H9 (cell line): ENCODE measurements around the gene SH3PXD2B. TPM values are rescaled to one million over a fixed set of nuclear protein-coding genes. Genes with fewer than 3 reads are reported as not detected.

Experiments used
- DNase-seq: peaks from one replicate; pipeline ENCODE4 v3.0.0-alpha.2; 2017
- H2AFZ ChIP-seq: one replicate; pipeline ENCODE4 v1.6.1; 2013; ENCODE audit warnings: mild to moderate bottlenecking, low read length, control low read depth, moderate library complexity
- H2AK5ac ChIP-seq: 2 replicates; pipeline ENCODE4 v1.6.1; 2013; ENCODE audit warnings: low read length, control low read depth, mixed read lengths; ENCODE audit not compliant: insufficient read length
- H2BK120ac ChIP-seq: one replicate; pipeline ENCODE4 v1.6.1; 2013; ENCODE audit warnings: low read depth, mild to moderate bottlenecking, low read length, control low read depth, inconsistent platforms; ENCODE audit not compliant: poor library complexity, severe bottlenecking
- H2BK12ac ChIP-seq: 2 replicates; pipeline ENCODE4 v1.6.1; 2013; ENCODE audit warnings: low read length, control low read depth, mixed read lengths, low read depth; ENCODE audit not compliant: insufficient read length
- H2BK15ac ChIP-seq: 2 replicates; pipeline ENCODE4 v1.6.1; 2013; ENCODE audit warnings: low read depth, low read length, control low read depth
- H2BK20ac ChIP-seq: one replicate; pipeline ENCODE4 v1.6.1; 2013; ENCODE audit warnings: low read depth, mild to moderate bottlenecking, low read length, control low read depth, inconsistent platforms; ENCODE audit not compliant: poor library complexity, severe bottlenecking
- H2BK5ac ChIP-seq: 2 replicates; pipeline ENCODE4 v1.6.1; 2013; ENCODE audit warnings: low read length, control low read depth, mixed read lengths; ENCODE audit not compliant: insufficient read length
- H3K14ac ChIP-seq: 2 replicates; pipeline ENCODE4 v1.6.1; 2013; ENCODE audit warnings: low read length, control low read depth; ENCODE audit not compliant: insufficient read depth
- H3K18ac ChIP-seq: 2 replicates; pipeline ENCODE4 v1.6.1; 2013; ENCODE audit warnings: low read depth, mild to moderate bottlenecking, mixed read lengths, low read length, control low read depth; ENCODE audit not compliant: insufficient read length
- H3K23ac ChIP-seq: 2 replicates; pipeline ENCODE4 v1.6.1; 2013; ENCODE audit warnings: low read length, control low read depth, mixed read lengths, low read depth; ENCODE audit not compliant: insufficient read length
- H3K23me2 ChIP-seq: 2 replicates; pipeline ENCODE4 v1.6.1; 2013; ENCODE audit warnings: low read depth, mild to moderate bottlenecking, mixed read lengths, low read length, control low read depth; ENCODE audit not compliant: insufficient read length, poor library complexity, severe bottlenecking
- H3K27ac ChIP-seq: 2 replicates; pipeline ENCODE4 v1.5.1; 2013; ENCODE audit warnings: low read length, control low read depth, mixed read lengths, low read depth; ENCODE audit not compliant: insufficient read length
- H3K27me3 ChIP-seq: 2 replicates; pipeline ENCODE4 v1.6.1; 2013; ENCODE audit warnings: low read length, control low read depth, inconsistent platforms; ENCODE audit not compliant: insufficient read depth
- H3K4ac ChIP-seq: 2 replicates; pipeline ENCODE4 v1.6.1; 2013; ENCODE audit warnings: low read depth, mild to moderate bottlenecking, control low read depth, inconsistent platforms, low read length, moderate library complexity
- H3K4me1 ChIP-seq: 2 replicates; pipeline ENCODE4 v1.6.1; 2013; ENCODE audit warnings: low read length, control low read depth, inconsistent platforms; ENCODE audit not compliant: insufficient read depth
- H3K4me2 ChIP-seq: 2 replicates; pipeline ENCODE4 v1.6.1; 2013; ENCODE audit warnings: low read length, control low read depth, mixed read lengths; ENCODE audit not compliant: insufficient read length, insufficient read depth
- H3K56ac ChIP-seq: 2 replicates; pipeline ENCODE4 v1.6.1; 2013; ENCODE audit warnings: low read depth, mild to moderate bottlenecking, mixed read lengths, low read length, control low read depth; ENCODE audit not compliant: insufficient read length
- H3K79me1 ChIP-seq: 2 replicates; pipeline ENCODE4 v1.6.1; 2013; ENCODE audit warnings: low read depth, mild to moderate bottlenecking, moderate library complexity, low read length, control low read depth, inconsistent platforms; ENCODE audit not compliant: insufficient read depth, poor library complexity, severe bottlenecking
- H3K79me2 ChIP-seq: 2 replicates; pipeline ENCODE4 v1.6.1; 2013; ENCODE audit warnings: low read length, control low read depth, inconsistent platforms; ENCODE audit not compliant: insufficient read depth
- H3K9ac ChIP-seq: 2 replicates; pipeline ENCODE4 v1.6.1; 2013; ENCODE audit warnings: low read length, control low read depth, mixed read lengths; ENCODE audit not compliant: insufficient read length; ENCODE audit errors: extremely low read depth
- H3K9me3 ChIP-seq: one replicate; pipeline ENCODE4 v1.6.1; 2013; ENCODE audit warnings: low read depth, low read length, inconsistent platforms; ENCODE audit not compliant: control insufficient read depth
- H3T11ph ChIP-seq: one replicate; pipeline ENCODE4 v1.6.1; 2013; ENCODE audit warnings: mild to moderate bottlenecking, low read length, control low read depth, inconsistent platforms
- H4K20me1 ChIP-seq: one replicate; pipeline ENCODE4 v1.6.1; 2013; ENCODE audit not compliant: control insufficient read depth, insufficient read length, insufficient read depth
- H4K5ac ChIP-seq: 2 replicates; pipeline ENCODE4 v1.6.1; 2013; ENCODE audit warnings: low read depth, mild to moderate bottlenecking, mixed read lengths, low read length, control low read depth; ENCODE audit not compliant: insufficient read length
- H4K8ac ChIP-seq: replicated peaks from 2 replicates; pipeline ENCODE4 v1.6.1; 2013; ENCODE audit warnings: low read length, control low read depth, mixed read lengths, low read depth; ENCODE audit not compliant: insufficient read length
- H4K91ac ChIP-seq: 2 replicates; pipeline ENCODE4 v1.6.1; 2013; ENCODE audit warnings: low read depth, mild to moderate bottlenecking, moderate library complexity, mixed read lengths, low read length, control low read depth; ENCODE audit not compliant: insufficient read length
- H3K27ac Mint-ChIP-seq, 3 experiments: 2 replicates in 2 of 3; 3 replicates in 1 of 3; pipeline ENCODE4 v1.8.0; 2020 to 2021; ENCODE audit warnings: mixed read lengths in 3 of 3, mild to moderate bottlenecking in 1 of 3, moderate library complexity in 1 of 3
- H3K27me3 Mint-ChIP-seq: 2 replicates; pipeline ENCODE4 v1.8.0; 2021; ENCODE audit warnings: low read depth, mild to moderate bottlenecking, moderate library complexity, mixed read lengths
- H3K36me3 Mint-ChIP-seq, 3 experiments: 2 replicates in 2 of 3; 3 replicates in 1 of 3; pipeline ENCODE4 v1.8.0; 2020 to 2021; ENCODE audit warnings: low read depth in 3 of 3, mixed read lengths in 3 of 3; ENCODE audit not compliant: insufficient read depth in 1 of 3
- H3K4me1 Mint-ChIP-seq, 2 experiments: 2 replicates each; pipeline ENCODE4 v1.8.0; 2020; ENCODE audit warnings: mixed read lengths in 2 of 2
- H3K4me3 Mint-ChIP-seq, 2 experiments: 2 replicates in 1 of 2; 3 replicates in 1 of 2; pipeline ENCODE4 v1.8.0; 2020 to 2021; ENCODE audit warnings: mild to moderate bottlenecking in 2 of 2, mixed read lengths in 2 of 2, moderate library complexity in 1 of 2
- H3K9me3 Mint-ChIP-seq, 2 experiments: 2 replicates in 1 of 2; 3 replicates in 1 of 2; pipeline ENCODE4 v1.8.0; 2020; ENCODE audit warnings: mild to moderate bottlenecking in 2 of 2, mixed read lengths in 2 of 2, moderate library complexity in 1 of 2
- WGBS: extraction: QIAGEN DNeasy Blood & Tissue Kit; methylation state at CpG from one replicate; pipeline ENCODE4 v1.1.7; 2013; ENCODE audit warnings: missing lambda C conversion rate, low lambda C conversion rate, mixed read lengths; ENCODE audit not compliant: insufficient read length; ENCODE audit errors: extremely low coverage; 5-methylcytosine and 5-hydroxymethylcytosine counted together
- total RNA-seq: library from RNA; stranded (reverse); gene quantifications from 2 replicates; pipeline ENCODE4 v1.2.1, GENCODE V29; 2021
- TF ChIP-seq, protein P1 (sequence below): fragments of 200-600 bp; sonication (generic); conservative IDR thresholded peaks from 3 replicates; pipeline ENCODE4 v1.8.0; 2021; ENCODE audit warnings: antibody characterized with exemption, mild to moderate bottlenecking

Gene SH3PXD2B
- total RNA-seq, 1 experiment from 2014 or later = 49.0 TPM

DNA sequence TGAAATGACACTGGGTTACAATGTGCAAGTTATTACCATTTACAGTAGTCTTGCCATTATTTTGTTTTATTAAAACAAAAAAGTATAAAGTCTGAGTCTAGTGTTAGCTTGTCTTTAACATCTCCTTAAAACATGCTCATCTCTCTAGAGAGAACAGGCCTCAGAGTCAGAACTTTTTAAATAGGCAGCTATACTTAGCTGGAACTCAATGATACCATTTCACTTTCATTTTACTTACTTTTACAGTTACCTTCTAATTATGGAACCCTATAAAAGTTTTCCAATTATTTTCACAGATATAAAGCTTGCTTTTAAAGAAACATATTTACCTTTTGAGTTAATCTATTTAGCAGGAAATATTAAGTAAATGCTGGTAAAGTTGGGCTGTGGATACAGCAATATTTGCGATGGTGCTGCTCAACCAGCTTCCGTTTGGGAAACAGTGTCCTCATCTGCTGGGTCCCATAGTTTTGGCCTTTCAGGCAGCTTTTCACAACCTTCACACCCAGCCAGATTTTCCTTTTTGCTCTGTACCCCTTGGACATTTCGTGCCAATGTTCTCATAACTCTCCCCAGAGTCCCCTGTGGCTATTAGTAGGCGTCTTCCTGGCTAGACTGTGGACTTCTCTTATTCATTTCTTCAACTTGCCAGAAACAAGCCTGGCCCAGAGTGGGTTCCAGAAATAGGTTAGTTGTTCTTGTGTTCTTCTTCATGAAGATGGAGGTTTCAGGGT lies 134.4 kb downstream of the SH3PXD2B start:
- Histone ChIP-seq H4K91ac (no peak overlapping the region), H3K23me2 (no peaks in the 10 kb centered on the region), H2BK12ac (no peak overlapping the region)

More for the DNA sequence above, 134.4 kb downstream of the SH3PXD2B start:
- H3K4me1 Mint-ChIP-seq = no peaks in the 10 kb centered on the region
- no peaks in the 10 kb centered on the region; a peak in 1 of 7 replicates for H3K36me3 Mint-ChIP-seq
- Histone ChIP-seq H2BK5ac (no peak overlapping the region), H3K9me3 (no peaks in the 10 kb centered on the region), H3K18ac (no peak overlapping the region), H3K4ac (no peak overlapping the region), H3K4me2 (no peak overlapping the region), H4K8ac (no peak overlapping the region), H3K14ac (no peak overlapping the region), H3K4me1 (no peaks in the 10 kb centered on the region), H2BK20ac (no peak overlapping the region), H2AFZ (no peak overlapping the region), H2BK120ac (no peak overlapping the region), H3K56ac (no peak overlapping the region), H4K5ac (no peak overlapping the region), H3K79me1 (no peaks in the 10 kb centered on the region), H2BK15ac (no peak overlapping the region), H2AK5ac (no peak overlapping the region), H3K23ac (no peak overlapping the region), H3K27ac (no peak overlapping the region), H4K20me1 (no peaks in the 10 kb centered on the region), H3K9ac (no peak overlapping the region), H3K27me3 (no peaks in the 10 kb centered on the region), H3T11ph (no peak overlapping the region), H3K79me2 (no peaks in the 10 kb centered on the region)
- WGBS = no CpG with 5 or more reads among the region's 4 CpGs
- H3K9me3 Mint-ChIP-seq = no peaks in the 10 kb centered on the region
- no peak overlapping the region for H3K27ac Mint-ChIP-seq
- H3K4me3 Mint-ChIP-seq = no peak overlapping the region
- no peak for DNase-seq
- TF ChIP-seq, protein P1, sequence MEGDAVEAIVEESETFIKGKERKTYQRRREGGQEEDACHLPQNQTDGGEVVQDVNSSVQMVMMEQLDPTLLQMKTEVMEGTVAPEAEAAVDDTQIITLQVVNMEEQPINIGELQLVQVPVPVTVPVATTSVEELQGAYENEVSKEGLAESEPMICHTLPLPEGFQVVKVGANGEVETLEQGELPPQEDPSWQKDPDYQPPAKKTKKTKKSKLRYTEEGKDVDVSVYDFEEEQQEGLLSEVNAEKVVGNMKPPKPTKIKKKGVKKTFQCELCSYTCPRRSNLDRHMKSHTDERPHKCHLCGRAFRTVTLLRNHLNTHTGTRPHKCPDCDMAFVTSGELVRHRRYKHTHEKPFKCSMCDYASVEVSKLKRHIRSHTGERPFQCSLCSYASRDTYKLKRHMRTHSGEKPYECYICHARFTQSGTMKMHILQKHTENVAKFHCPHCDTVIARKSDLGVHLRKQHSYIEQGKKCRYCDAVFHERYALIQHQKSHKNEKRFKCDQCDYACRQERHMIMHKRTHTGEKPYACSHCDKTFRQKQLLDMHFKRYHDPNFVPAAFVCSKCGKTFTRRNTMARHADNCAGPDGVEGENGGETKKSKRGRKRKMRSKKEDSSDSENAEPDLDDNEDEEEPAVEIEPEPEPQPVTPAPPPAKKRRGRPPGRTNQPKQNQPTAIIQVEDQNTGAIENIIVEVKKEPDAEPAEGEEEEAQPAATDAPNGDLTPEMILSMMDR = no peak
- peaks cover 6% of the 10 kb centered on the region; the same call in 1 of the 2 replicates for H3K27me3 Mint-ChIP-seq
